CMK (cell line): ENCODE data around the gene KLF2.
"Not testable (repeated sequence)": the region's sequence is repeated elsewhere in the genome, so short reads cannot be mapped to it uniquely, and the experiment has no call there.

Experiments
- DNase-seq: peaks from one replicate; pipeline ENCODE4 v3.0.0-alpha.2; 2010; ENCODE audit warnings: low read depth

The KLF2 gene

GRCh38 chr19:16324384-16325160, at the start of gene KLF2:
KLF2 (plus strand) TSS chr19:16324826; CDS start chr19:16324924, 98 bp downstream.
- DNase-seq: no peak

DNA sequence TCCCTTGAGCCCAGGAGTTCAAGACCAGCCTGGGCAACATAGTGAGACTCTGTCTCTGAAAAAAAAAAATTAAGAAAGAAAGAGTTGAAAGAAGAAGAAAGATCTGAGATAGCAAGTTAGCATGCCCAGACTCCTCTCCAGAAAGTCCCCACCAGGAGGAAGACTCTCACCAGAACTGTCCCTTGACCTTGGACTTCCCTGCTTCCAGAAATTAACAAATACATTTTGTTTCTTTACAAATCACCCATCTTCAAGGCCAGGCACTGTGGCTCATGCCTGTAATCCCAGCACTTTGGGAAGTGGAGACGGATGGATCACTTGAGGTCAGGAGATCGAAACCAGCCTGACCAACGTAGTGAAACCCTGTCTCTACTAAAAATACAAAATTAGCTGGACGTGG, 44.3 kb upstream of the KLF2 start:
- DNase-seq: no peak

GRCh38 chr19:16281743-16282142, 42.9 kb upstream of the KLF2 start:
- DNase-seq: no peak

GRCh38 chr19:16283210-16284061, 41.2 kb upstream of the KLF2 start:
- no peak for DNase-seq

DNA sequence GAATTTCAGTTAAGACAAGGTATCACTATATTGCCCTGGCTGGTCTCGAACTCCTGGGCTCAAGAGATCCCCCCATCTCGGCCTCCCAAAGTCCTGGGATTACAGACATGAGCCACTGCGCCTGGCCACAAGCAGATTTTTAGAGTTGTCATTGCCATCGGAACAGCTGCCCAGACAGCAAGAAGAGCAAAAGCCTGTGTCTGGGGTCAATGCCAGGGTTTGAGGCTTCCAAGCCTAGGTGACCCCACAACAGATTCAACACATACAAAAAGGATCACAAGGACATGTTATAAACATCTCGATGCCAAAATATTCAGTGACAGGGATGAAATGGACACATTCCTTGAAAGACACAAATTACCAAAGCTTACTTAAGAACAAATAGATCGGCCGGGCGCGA, 40.1 kb upstream of the KLF2 start:
- no peak for DNase-seq

GRCh38 chr19:16285079-16285478, 39.5 kb upstream of the KLF2 start:
- not testable (repeated sequence) for DNase-seq

DNA sequence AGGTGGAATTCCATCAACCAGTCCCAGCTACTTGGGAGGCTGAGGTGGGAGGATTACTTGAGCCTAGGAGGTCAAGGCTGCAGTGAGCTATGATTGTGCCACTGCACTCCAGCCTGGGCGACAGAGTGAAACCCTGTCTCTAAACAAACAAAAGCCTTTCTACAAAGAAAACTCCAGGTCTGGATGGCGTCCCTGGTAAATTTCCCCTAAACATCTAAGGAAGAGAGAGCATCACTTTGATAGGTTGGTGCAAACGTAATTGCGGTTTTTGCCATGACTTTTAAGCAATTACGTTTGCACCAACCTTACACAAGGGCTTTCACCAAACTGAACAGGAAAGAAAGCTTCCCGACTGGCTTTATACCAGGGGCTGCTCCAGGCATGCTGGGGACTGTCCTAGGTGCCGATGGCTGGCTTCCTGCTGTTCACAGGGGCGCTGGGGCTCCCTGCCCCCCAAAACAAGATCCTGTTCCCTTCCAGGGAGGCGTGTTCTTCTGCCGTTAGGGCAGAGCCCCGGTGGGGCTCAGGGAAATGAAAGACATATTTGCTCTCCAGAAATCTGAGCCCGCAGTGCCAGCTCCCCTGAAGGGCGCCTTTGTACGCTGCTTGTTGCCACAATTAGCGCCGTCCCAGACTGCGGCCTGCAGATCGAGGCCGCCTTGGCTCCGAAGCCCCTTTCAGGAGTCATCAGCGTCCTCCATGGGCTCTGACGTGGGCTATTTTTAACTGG, 38.7 kb upstream of the KLF2 start:
- no peak for DNase-seq

DNA sequence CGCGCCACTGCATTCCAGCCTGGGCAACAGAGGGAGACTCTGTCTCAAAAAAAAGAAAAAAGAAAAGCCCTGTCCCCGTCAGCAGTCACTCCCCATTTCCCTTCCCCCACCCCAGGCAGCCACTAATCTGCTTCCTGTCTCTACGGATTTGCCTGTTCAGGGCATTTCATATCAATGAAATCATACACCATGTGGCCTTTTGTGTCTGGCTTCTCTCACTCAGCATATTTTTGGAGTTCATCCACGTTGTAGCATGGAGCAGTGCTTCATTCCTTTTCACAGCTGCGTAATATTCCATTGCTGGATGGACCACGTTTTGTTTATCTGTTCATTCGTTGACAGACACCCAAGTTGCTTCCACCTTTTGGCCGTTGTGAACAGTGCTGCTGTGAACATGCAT, 36.1 kb upstream of the KLF2 start:
- no peak for DNase-seq

DNA sequence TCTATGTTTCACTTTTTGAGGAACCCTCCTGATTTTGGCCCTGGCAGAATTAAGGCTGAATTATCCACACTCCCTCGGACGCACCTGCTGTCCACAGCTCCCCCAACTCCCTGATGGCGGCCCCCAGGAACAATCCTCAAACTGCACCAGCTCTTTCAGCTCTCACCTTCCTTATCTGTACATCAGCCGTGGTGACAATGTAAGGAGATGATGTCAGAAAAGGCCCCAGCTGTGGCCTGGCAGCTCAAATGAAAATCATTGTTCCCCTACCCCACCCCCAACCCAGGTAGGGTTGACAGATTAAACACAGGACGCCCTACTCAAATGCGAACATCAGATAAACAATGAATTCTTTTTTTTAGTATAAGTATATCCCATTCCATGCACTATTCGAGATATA, 35.0 kb upstream of the KLF2 start:
- DNase-seq: no peak

DNA sequence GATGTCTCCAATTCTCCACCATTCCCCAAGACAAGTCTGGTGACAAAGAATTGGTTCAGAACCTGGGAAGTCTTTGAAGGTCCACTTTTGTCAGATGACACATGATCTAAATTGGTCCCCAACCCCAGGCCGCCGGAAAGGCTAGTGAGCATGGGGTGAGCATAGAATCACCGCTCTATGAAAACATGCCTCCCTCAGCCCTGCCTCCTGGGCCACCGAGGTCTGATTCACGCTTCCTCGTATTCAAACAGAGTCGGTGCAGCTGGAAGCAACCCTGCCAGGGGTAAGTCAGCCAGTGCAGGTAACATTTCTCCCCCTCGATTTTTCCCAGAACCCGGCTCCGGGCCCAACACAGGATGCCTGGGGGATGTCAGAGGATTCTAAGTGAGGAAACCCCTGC, 33.9 kb upstream of the KLF2 start:
- no peak for DNase-seq

DNA sequence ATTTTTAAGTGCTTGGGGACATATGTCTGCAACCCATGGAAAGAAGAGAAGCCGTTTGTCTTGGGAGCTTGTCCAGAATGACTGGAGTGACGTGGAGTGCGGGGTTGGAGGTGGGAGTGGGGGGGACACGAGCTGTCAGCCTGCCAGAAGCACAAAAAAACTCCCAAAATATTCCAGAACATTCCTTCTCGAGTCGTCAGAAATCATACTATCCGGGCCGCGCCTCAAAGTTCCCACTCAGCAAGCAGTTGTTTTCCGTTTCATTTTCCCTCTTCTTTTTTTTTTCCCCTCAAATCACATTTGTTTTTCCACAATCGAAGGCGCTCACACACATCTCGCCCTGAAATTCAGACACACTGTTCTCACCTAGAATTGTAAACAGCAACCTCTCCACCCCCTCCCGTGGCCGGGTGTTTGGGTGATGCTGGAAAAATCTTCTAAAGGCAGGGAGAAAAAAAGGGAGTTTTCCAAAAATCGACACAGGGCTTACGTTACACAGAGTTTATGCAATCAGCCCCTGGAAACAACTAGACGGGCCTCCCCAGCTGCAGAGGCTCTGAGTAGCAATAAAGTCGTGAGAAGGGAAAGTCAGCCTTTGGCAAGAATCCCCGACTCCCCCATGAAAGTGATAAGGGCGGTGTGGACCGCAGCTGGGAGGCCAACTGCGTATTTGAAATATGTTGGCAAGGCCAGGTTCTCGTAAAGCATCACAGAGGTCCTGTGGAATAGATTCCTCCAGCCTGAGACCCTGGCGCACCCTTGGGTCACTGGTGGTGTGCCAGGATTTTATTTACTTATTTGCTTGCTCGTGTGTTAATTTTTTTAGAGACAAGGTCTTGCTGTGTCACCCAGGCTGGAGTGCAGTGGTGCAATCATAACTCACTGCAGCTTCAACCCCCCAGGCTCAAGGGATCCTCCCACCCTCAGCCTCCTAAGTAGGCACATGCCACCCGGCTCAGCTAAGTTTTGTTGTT, 31.2 kb upstream of the KLF2 start:
- DNase-seq: no peak

DNA sequence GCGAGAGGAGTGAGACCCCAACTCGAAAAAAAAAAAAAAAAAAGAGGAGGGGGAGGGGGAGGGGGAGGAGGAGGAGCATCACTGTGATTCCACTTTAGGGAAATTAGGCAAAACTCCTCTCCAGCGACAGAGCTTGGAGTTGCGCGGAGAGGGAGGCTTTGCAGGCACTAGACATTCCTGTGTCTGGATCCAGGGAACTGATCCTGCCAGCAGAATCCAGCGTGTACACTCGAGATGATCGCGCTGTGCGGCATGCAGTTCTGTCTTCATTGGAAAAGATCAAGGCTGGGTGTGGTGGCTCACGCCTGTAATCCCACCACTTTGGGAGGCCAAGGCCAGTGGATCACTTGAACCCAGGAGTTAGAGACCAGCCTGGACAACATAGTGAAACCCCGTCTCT, 29.6 kb upstream of the KLF2 start:
- DNase-seq: no peak

DNA sequence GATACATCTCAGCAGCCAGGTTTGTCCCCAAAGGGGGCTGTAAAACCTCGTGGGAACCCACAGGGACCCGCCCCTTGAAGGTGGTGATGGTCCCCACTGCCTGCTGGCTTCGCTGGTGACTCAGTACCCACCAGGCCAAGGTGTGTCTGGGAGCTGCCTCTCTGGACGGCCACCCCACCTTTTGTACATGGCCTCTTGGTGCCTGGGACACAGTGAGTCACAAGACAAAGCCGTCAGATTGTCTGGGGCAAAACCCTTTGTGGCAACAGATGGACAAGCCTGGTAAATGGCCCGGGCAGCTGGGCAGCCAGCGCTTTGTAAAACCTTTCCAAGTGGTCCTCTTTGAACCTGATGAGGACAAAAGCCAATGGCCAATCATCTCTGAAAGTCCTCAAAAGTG, 27.9 kb upstream of the KLF2 start:
- DNase-seq: no peak

DNA sequence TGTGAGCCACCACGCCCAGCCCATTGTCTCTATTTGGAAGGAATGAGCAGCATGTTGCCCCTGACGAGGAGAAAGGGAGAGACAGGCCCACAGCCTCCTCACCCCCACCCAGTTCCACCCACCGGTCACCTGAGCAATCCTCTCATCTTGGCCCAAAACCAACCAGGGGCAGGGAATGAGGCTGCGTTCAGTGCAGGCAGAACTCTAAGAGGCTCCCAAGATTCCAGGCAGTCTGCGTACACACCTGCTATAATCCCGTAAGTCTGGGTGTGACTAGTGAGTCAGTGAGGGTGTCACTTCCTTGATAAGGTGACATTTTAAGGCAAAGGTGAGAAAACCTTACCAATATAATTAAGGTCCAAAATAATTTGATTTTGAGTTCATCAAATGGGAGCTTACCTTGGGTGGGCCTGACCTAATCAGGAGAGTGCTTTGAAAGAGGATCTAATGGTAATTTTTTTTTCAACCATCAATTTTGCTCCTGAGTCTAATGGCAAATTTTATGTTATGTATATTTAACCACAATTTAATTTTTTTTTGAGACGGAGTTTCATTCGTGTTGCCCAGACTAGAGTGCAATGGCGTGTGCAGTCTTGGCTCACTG, 26.9 kb upstream of the KLF2 start:
- DNase-seq: no peak

DNA sequence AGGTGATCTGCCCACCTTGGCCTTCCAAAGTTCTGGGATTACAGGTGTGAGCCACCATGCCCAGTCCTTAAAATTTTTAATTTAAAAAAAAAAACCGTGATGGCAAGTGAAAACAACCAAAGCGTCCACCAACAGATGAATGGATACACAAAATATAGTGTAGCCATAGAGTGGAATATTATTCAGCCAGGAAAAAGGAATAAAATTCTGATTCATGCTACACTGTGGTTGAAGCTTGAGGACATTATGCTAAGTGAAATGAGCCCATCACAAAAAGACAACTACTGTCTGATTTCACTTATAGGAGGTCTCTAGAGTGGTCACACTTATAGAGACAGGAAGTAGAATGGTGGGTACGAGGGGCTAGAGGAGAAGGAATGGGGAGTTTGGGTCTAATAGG, 26.3 kb upstream of the KLF2 start:
- DNase-seq: no peak

DNA sequence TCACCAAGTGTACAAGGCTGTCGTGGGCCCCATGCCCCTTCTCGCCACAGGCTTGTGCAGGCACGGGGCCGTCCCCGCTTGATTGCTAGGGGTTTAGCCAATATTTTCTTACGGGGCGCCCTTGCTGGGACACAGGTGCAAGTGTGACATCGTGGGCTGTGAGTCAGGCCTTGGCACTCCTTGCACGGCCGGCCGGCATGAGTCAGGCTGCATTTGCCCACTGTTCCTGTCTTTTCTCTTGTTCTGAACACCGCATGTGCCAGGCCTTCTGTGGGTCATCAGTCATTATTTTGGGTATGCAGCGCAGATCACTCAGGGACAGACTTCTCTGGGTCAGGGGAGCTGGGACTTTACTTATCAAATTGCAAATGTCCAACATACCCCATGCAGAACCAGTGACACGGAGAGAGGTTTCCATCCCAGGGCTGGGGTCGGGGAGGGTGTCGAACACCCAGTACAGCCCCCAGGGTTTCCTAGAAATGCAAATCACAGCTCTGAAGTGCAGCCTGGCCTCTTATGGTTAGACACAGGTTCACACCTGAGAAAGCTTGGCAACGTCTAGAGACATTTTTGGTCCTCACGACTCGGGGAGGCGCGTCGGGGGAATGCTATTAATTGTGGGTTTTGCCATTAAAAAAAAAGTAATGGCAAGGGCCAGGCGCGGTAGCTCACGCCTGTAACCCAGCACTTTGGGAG, 22.5 kb upstream of the KLF2 start:
- DNase-seq: no peak

GRCh38 chr19:16303755-16304154, 20.9 kb upstream of the KLF2 start:
- DNase-seq: no peak

GRCh38 chr19:16304511-16304910, 20.1 kb upstream of the KLF2 start:
- DNase-seq: not testable (repeated sequence)

GRCh38 chr19:16305060-16305459, 19.6 kb upstream of the KLF2 start:
- not testable (repeated sequence) for DNase-seq

DNA sequence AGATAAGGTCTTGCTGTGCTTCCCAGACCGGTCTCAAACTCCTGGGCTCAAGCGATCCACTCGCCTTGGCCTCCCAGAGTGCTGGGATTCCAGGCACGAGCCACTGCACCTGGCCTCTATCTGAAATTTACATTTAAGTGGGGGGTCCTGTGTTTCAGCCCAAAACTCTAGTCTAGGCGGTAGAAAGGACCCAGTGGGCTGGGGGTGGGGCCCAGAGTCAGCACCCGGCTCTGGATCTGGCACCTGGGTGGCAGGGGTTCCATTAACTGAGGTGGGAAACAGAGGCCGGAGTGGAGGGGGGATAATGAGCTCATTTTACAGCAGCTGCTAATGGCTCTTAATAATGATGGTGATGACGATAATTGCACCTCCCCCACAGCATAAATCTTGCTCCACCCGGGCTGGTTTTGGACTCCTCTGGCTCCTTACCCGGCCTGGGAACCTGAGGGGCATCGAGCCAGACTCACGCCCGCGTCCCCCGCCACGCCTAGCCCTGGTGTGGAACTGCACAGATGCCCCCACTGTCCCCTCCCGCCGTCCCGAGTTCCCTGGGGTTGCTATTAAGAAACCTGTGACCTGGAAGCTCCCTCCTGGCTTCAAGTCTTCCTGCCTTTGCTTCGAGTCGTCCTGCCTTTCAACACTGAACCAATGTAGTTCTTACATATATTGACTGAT, 17.8 kb upstream of the KLF2 start:
- no peak for DNase-seq
